ENCODE measurements around the gene F7. TPM values are rescaled to one million over a fixed set of nuclear protein-coding genes. Genes with fewer than 3 reads are reported as not detected.

Gene F7
- total RNA-seq, 4 donors from 2014 or later = 0.69 TPM; not detected in 3

DNA sequence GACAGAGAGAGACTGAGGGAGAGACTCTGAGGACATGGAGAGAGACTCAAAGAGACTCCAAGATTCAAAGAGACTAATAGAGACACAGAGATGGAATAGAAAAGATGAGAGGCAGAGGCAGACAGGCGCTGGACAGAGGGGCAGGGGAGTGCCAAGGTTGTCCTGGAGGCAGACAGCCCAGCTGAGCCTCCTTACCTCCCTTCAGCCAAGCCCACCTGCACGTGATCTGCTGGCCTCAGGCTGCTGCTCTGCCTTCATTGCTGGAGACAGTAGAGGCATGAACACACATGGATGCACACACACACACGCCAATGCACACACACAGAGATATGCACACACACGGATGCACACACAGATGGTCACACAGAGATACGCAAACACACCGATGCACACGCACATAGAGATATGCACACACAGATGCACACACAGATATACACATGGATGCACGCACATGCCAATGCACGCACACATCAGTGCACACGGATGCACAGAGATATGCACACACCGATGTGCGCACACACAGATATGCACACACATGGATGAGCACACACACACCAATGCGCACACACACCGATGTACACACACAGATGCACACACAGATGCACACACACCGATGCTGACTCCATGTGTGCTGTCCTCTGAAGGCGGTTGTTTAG lies 13.7 kb downstream of the F7 start:
- intact Hi-C loops (cut with DNase I; ENCODE audit: low total_unique reads) = no loop called here
- TF ChIP-seq CTCF (IDR thresholded peaks at IDR 0.05) = no peak
- no peak for TF ChIP-seq POLR2A (IDR thresholded peaks at IDR 0.05)
- Histone ChIP-seq H3K36me3 (no peaks in the 10 kb centered on the region), H3K9me3 (no peaks in the 10 kb centered on the region), H3K4me3 (no peak overlapping the region), H3K4me1 (no peaks in the 10 kb centered on the region), H3K27ac (no peak overlapping the region), H3K27me3 (no peaks in the 10 kb centered on the region)
- no peak for DNase-seq

- no peak overlapping the region for H3K27ac ChIP-seq
- no peak for TF ChIP-seq CTCF (IDR thresholded peaks at IDR 0.05)
- TF ChIP-seq POLR2A (IDR thresholded peaks at IDR 0.05) = no peak
- H3K4me3 ChIP-seq = no peak overlapping the region
- no peaks in the 10 kb centered on the region for H3K36me3 ChIP-seq
- H3K4me1 ChIP-seq = no peaks in the 10 kb centered on the region
- H3K27me3 ChIP-seq = no peaks in the 10 kb centered on the region
- DNase-seq = no peak
- no peaks in the 10 kb centered on the region for H3K9me3 ChIP-seq
- intact Hi-C loops (cut with DNase I; ENCODE audit: low total_unique reads) = no loop called here
These were observed 14.2 kb downstream of the F7 start for GRCh38 chr13:113119822-113120189.

DNA sequence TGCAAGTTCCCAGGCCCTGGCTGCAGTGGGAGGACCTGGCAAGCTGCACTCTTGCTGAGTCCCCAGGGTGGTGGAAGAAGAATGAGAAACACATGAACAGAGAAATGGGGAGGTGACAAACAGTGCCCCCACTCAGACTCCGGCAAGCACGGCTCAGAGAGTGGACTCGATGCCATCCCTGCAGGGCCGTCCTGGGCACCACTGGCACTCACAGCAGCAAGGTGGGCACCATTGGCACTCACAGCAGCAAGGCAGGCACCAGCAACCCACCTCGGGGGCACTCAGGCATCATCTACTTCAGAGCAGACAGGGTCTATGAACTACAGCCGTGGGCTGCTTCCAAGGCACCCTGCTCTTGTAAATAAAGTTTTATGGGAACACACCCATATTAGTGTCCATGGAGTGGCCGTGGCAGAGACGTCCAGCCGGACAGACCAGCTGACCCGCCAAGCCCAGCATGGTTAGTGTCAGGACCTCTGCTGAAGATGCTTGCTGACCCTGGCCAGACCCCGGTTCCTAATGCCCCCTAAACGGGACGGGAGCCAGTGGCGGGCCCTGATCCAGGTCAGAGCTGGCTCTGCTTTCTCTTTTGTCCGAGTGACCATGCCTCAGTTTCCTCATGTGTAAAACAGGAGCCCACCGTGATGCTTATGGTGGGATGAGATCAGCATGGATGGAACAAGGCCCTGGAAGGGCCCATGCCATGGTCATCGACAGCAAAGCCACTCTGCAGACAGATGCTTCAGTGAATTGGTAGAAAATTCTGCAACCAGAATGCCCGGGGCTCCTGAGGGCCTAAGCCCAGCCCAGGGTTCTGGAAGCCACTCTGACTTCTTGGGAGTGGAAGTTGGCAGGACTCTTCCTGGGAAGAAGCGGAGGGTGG lies 14.9 kb downstream of the F7 start:
- no peaks in the 10 kb centered on the region for H3K4me1 ChIP-seq
- no peaks in the 10 kb centered on the region for H3K36me3 ChIP-seq
- no peak for DNase-seq
- intact Hi-C loops (cut with DNase I; ENCODE audit: low total_unique reads) = no loop called here
- H3K4me3 ChIP-seq = no peak overlapping the region
- H3K9me3 ChIP-seq = no peaks in the 10 kb centered on the region
- H3K27me3 ChIP-seq = no peaks in the 10 kb centered on the region
- no peak overlapping the region for H3K27ac ChIP-seq
- TF ChIP-seq CTCF (IDR thresholded peaks at IDR 0.05) (no peak), POLR2A (IDR thresholded peaks at IDR 0.05) (no peak)

- no peak overlapping the region for H3K4me3 ChIP-seq
- H3K27ac ChIP-seq = no peak overlapping the region
- H3K4me1 ChIP-seq = no peaks in the 10 kb centered on the region
- no peaks in the 10 kb centered on the region for H3K36me3 ChIP-seq
- no peaks in the 10 kb centered on the region for H3K27me3 ChIP-seq
- no peak for TF ChIP-seq POLR2A (IDR thresholded peaks at IDR 0.05)
- TF ChIP-seq CTCF (IDR thresholded peaks at IDR 0.05) = no peak
- DNase-seq = no peak
- H3K9me3 ChIP-seq = no peaks in the 10 kb centered on the region
- intact Hi-C loops (cut with DNase I; ENCODE audit: low total_unique reads) = no loop called here
These were observed 15.8 kb downstream of the F7 start for GRCh38 chr13:113121183-113121927.
